Measurements from ENCODE around the gene SEC61A1. TPM values are rescaled to one million over a fixed set of nuclear protein-coding genes. Genes with fewer than 3 reads are reported as not detected.
A peak's percentile ranks its signal among the peaks of the same experiment; 100 is the strongest.

SEC61A1 gene
- total RNA-seq, 6 experiments from 2014 or later: 497 to 608 (median 536) TPM

GRCh38 chr3:128081846-128082245 is 29.6 kb downstream of the SEC61A1 start:
- no peaks in the 10 kb centered on the region; the same call in 1 of the 2 replicates for H3K27me3 Mint-ChIP-seq (ENCODE audit: insufficient read depth)

GRCh38 chr3:128082546-128082945 is 30.3 kb downstream of the SEC61A1 start:
- Mint-ChIP-seq H3K4me1 (ENCODE audit: low read depth) (peaks cover 58% of the 10 kb centered on the region), H3K27ac (no peak overlapping the region), H3K27me3 (ENCODE audit: insufficient read depth) (no peaks in the 10 kb centered on the region; the same call in 1 of the 2 replicates), H3K36me3 (ENCODE audit: low read depth) (peaks cover 51% of the 10 kb centered on the region), H3K9me3 (no peaks in the 10 kb centered on the region), H3K4me3 (no peak overlapping the region)
- no peak for DNase-seq
- TF ChIP-seq CTCF (IDR thresholded peaks at IDR 0.05): no peak

More at GRCh38 chr3:128081846-128082245, 29.6 kb downstream of the SEC61A1 start:
- no peak for TF ChIP-seq CTCF (IDR thresholded peaks at IDR 0.05)
- H3K4me1 Mint-ChIP-seq (ENCODE audit: low read depth): peaks cover 60% of the 10 kb centered on the region
- peak; percentile 65 for DNase-seq
- H3K27ac Mint-ChIP-seq: peak overlapping the region; percentile 87
- H3K9me3 Mint-ChIP-seq: no peaks in the 10 kb centered on the region
- no peak overlapping the region for H3K4me3 Mint-ChIP-seq
- peaks cover 44% of the 10 kb centered on the region for H3K36me3 Mint-ChIP-seq (ENCODE audit: low read depth)

- Mint-ChIP-seq H3K27ac (no peak overlapping the region), H3K27me3 (ENCODE audit: insufficient read depth) (no peaks in the 10 kb centered on the region; the same call in 1 of the 2 replicates), H3K4me3 (no peak overlapping the region), H3K4me1 (ENCODE audit: low read depth) (peaks cover 52% of the 10 kb centered on the region), H3K9me3 (no peaks in the 10 kb centered on the region), H3K36me3 (ENCODE audit: low read depth) (peaks cover 49% of the 10 kb centered on the region)
- no peak for DNase-seq
- TF ChIP-seq CTCF (IDR thresholded peaks at IDR 0.05): no peak
Observed at GRCh38 chr3:128083396-128083795, 31.2 kb downstream of the SEC61A1 start.

- no peak for TF ChIP-seq CTCF (IDR thresholded peaks at IDR 0.05)
- Mint-ChIP-seq H3K4me3 (no peak overlapping the region), H3K9me3 (no peaks in the 10 kb centered on the region), H3K36me3 (ENCODE audit: low read depth) (peaks cover 44% of the 10 kb centered on the region), H3K27ac (peak overlapping the region; percentile 61; the same call in 1 of the 2 replicates), H3K4me1 (ENCODE audit: low read depth) (peaks cover 45% of the 10 kb centered on the region), H3K27me3 (ENCODE audit: insufficient read depth) (no peaks in the 10 kb centered on the region; the same call in 1 of the 2 replicates)
- DNase-seq: no peak
Observed at GRCh38 chr3:128083980-128084674, 31.9 kb downstream of the SEC61A1 start.

GRCh38 chr3:128084675-128085021 is 32.4 kb downstream of the SEC61A1 start:
- no peak overlapping the region for H3K4me3 Mint-ChIP-seq
- no peak for TF ChIP-seq CTCF (IDR thresholded peaks at IDR 0.05)
- peak overlapping the region; percentile 61; the same call in 1 of the 2 replicates for H3K27ac Mint-ChIP-seq
- H3K4me1 Mint-ChIP-seq (ENCODE audit: low read depth): peaks cover 40% of the 10 kb centered on the region
- DNase-seq: no peak
- H3K9me3 Mint-ChIP-seq: no peaks in the 10 kb centered on the region
- no peaks in the 10 kb centered on the region; the same call in 1 of the 2 replicates for H3K27me3 Mint-ChIP-seq (ENCODE audit: insufficient read depth)
- H3K36me3 Mint-ChIP-seq (ENCODE audit: low read depth): peaks cover 39% of the 10 kb centered on the region
